ENCODE measurements around the gene CDH4.

GRCh38 chr20:61873651-61874420 lies 621.8 kb downstream of the CDH4 start:
- no peak for TF ChIP-seq CTCF (IDR thresholded peaks at IDR 0.05)
- TF ChIP-seq POLR2A (IDR thresholded peaks at IDR 0.05), result no peak
